HG03039 (cell line): ENCODE results near the gene CRTC2.

ENCODE experiments used
- ATAC-seq: cut with Tn5 transposase; IDR thresholded peaks from one replicate; pipeline ENCODE4 v1.9.1; 2021; ENCODE audit warnings: mild to moderate bottlenecking, moderate library complexity; ENCODE audit not compliant: unreplicated experiment

CRTC2 gene

GRCh38 chr1:153899509-153899908 lies 58.9 kb downstream of the CRTC2 start:
- ATAC-seq: no peak
